PC-9 (cell line): Measurements from ENCODE around the gene MAP1LC3B2. TPM values are rescaled to one million over a fixed set of nuclear protein-coding genes. Genes with fewer than 3 reads are reported as not detected.
"Not testable (repeated sequence)": the region's sequence is repeated elsewhere in the genome, so short reads cannot be mapped to it uniquely, and the experiment has no call there.

Source experiments
- BruUV-seq: library from RNA; stranded (reverse); fragments of 400-500 nt; replicated peaks from 2 replicates; lab custom pipeline; 2021; lab: Mats Ljungman, UMichigan
- CTCF ChIA-PET: fragments of 300-600 bp; sonication (Branson Sonifier 250); formaldehyde crosslinking; loops from one replicate; lab custom pipeline; 2022; ENCODE audit warnings: antibody characterized with exemption; lab: Charles Lee
- POLR2A ChIA-PET: fragments of 300-600 bp; sonication (Branson Sonifier 250); formaldehyde crosslinking; loops from one replicate; lab custom pipeline; 2022; ENCODE audit warnings: antibody characterized with exemption; ENCODE audit not compliant: unreplicated experiment; lab: Charles Lee
- DNase-seq, 2 experiments: peaks; one replicate each; pipeline versions ENCODE4 v3.0.0 to v3.0.0-alpha.2; 2015 to 2022; ENCODE audit warnings: mixed read lengths in 1 of 2
- H2AFZ ChIP-seq: fragments of 200-600 bp; sonication (generic); 2 replicates; pipeline ENCODE4 v1.8.1; 2017; ENCODE audit warnings: antibody characterized with exemption
- H3F3A ChIP-seq: fragments of 200-600 bp; sonication (generic); 2 replicates; pipeline ENCODE4 v1.8.1; 2017; ENCODE audit warnings: antibody characterized with exemption, mild to moderate bottlenecking, low read depth; ENCODE audit not compliant: insufficient read depth
- H3K27ac ChIP-seq: fragments of 200-600 bp; sonication (generic); 2 replicates; pipeline ENCODE4 v1.6.1; 2016; ENCODE audit warnings: mixed run types
- H3K27me3 ChIP-seq: fragments of 200-600 bp; sonication (generic); 2 replicates; pipeline ENCODE4 v1.6.1; 2016; ENCODE audit warnings: low read depth, mixed run types; ENCODE audit not compliant: insufficient read depth
- H3K36me3 ChIP-seq: fragments of 200-600 bp; sonication (generic); 2 replicates; pipeline ENCODE4 v1.6.1; 2016; ENCODE audit warnings: low read depth, mixed run types
- H3K4me1 ChIP-seq: fragments of 200-600 bp; sonication (generic); replicated peaks from 2 replicates; pipeline ENCODE4 v1.6.1; 2016; ENCODE audit warnings: mixed run types; ENCODE audit not compliant: insufficient read depth
- H3K4me2 ChIP-seq: fragments of 200-600 bp; sonication (generic); 2 replicates; pipeline ENCODE4 v1.6.1; 2017; ENCODE audit warnings: mixed run types
- H3K4me3 ChIP-seq: fragments of 200-600 bp; sonication (generic); 2 replicates; pipeline ENCODE4 v1.6.1; 2016; ENCODE audit warnings: mixed run types
- H3K79me2 ChIP-seq: fragments of 200-600 bp; sonication (generic); 2 replicates; pipeline ENCODE4 v1.6.1; 2017; ENCODE audit warnings: low read depth, mixed run types
- H3K9me2 ChIP-seq: fragments of 200-600 bp; sonication (generic); 2 replicates; pipeline ENCODE4 v1.8.1; 2017; ENCODE audit warnings: mild to moderate bottlenecking; ENCODE audit not compliant: insufficient read depth
- H3K9me3 ChIP-seq: fragments of 200-600 bp; sonication (generic); 2 replicates; pipeline ENCODE4 v1.8.1; 2016; ENCODE audit warnings: low read depth; ENCODE audit not compliant: insufficient read depth
- H4K20me1 ChIP-seq: fragments of 200-600 bp; sonication (generic); 2 replicates; pipeline ENCODE4 v1.8.1; 2017; ENCODE audit not compliant: insufficient read depth
- CTCF ChIP-seq: fragments of 200-600 bp; sonication (generic); conservative IDR thresholded peaks from 2 replicates; pipeline ENCODE4 v1.6.1; 2017; ENCODE audit warnings: mixed run types, antibody characterized with exemption, mild to moderate bottlenecking, moderate library complexity
- EZH2 ChIP-seq: fragments of 200-600 bp; sonication (generic); IDR thresholded peaks from 2 replicates; pipeline ENCODE4 v1.8.0; 2017; ENCODE audit warnings: antibody characterized with exemption, low read depth
- intact Hi-C: fragments of 100-400 bp; cut with micrococcal nuclease; formaldehyde crosslinking; loops from one replicate; pipeline ENCODE4 v1.10.0; 2022; ENCODE audit not compliant: unreplicated experiment
- total RNA-seq: library from RNA; stranded (reverse); gene quantifications from 2 replicates; pipeline ENCODE4 v1.2.3, GENCODE V29; 2021

Gene MAP1LC3B2
- total RNA-seq, 1 experiment from 2014 or later = 1.4 TPM

DNA sequence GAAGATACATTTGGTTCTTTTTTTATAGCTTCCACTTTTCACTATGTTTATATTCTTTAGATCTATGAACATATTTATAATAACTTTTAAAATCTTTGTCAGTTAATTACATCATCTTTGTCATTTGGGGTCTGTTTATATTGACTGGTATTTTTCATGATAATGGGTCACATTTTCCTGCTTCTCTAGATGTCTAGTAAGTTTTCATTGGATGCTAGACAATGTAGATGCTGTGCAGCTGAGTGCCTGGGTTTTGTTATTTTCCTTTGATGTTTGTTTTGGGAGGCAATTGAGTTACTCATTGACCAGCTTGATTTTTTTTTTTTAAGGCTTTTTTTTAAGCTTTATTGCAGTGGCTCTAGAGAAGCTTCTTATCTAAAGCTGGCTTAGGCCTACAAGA lies 4.9 kb downstream of the MAP1LC3B2 start:
- no peak overlapping the region for H3K27ac ChIP-seq
- no peak overlapping the region for H3K4me3 ChIP-seq
- intact Hi-C loops = no loop called here
- H3K36me3 ChIP-seq = no peaks in the 10 kb centered on the region
- H3K4me2 ChIP-seq = no peak overlapping the region
- H3K79me2 ChIP-seq = no peaks in the 10 kb centered on the region
- no peak for DNase-seq
- BruUV-seq = no TSS peak
- H2AFZ ChIP-seq = no peak overlapping the region
- CTCF ChIA-PET = no interaction called here
- H3K9me2 ChIP-seq = no peaks in the 10 kb centered on the region
- no peak for TF ChIP-seq EZH2
- POLR2A ChIA-PET = no interaction called here
- H3K4me1 ChIP-seq = peaks cover 15% of the 10 kb centered on the region
- no peaks in the 10 kb centered on the region for H4K20me1 ChIP-seq
- no peaks in the 10 kb centered on the region for H3K27me3 ChIP-seq
- H3K9me3 ChIP-seq = no peaks in the 10 kb centered on the region; the same call in 1 of the 2 replicates
- H3F3A ChIP-seq = peaks cover 9% of the 10 kb centered on the region

DNA sequence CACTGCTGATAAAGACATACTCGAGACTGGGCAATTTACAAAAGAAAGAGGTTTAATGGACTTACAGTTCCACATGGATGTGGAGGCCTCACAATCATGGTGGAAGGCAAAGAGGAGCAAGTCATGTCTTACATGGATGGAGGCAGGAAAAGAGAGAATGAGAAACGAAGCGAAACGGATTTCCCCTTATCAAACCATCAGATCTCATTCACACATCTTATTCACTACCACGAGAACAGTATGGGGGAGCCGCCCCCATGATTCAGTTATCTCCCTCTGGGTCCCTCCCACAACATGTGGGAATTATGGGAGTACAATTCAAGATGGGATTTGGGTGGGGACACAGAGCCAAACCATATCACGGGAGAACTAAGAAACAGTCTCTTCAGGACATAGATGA lies 6.0 kb downstream of the MAP1LC3B2 start:
- H3K27ac ChIP-seq, H3K27me3 ChIP-seq, H4K20me1 ChIP-seq, intact Hi-C loops, H2AFZ ChIP-seq, H3K36me3 ChIP-seq, H3K79me2 ChIP-seq, H3K9me3 ChIP-seq, H3K9me2 ChIP-seq, H3K4me1 ChIP-seq, H3K4me3 ChIP-seq, H3F3A ChIP-seq, BruUV-seq, CTCF ChIA-PET, DNase-seq, POLR2A ChIA-PET, H3K4me2 ChIP-seq: not testable (repeated sequence)

DNA sequence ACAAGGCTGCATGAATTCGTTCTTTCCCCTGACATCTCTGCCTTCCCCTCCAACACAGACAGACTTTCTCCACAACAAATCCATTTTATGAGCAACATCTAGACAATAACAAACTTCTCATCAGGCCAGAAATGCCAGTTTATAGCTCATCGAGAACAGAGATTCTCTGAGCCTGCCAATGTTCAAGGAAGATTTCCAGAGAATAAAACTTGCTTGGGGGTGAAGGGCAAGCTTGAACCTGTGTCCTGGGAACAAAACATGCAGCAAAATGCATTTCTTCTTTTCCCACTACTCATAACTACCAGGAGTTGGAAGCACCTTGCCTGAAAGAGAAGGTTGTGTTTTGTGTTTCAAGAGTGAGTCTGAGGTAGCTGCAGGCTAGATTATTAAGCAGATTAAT lies 6.8 kb downstream of the MAP1LC3B2 start:
- Histone ChIP-seq H2AFZ (no peak overlapping the region), H3K27me3 (no peaks in the 10 kb centered on the region), H3K4me1 (no peaks in the 10 kb centered on the region), H4K20me1 (no peaks in the 10 kb centered on the region), H3F3A (no peaks in the 10 kb centered on the region), H3K79me2 (no peaks in the 10 kb centered on the region), H3K9me2 (no peaks in the 10 kb centered on the region), H3K27ac (no peak overlapping the region), H3K36me3 (no peaks in the 10 kb centered on the region), H3K4me2 (no peak overlapping the region), H3K9me3 (no peaks in the 10 kb centered on the region; the same call in 1 of the 2 replicates), H3K4me3 (no peak overlapping the region)
- TF ChIP-seq CTCF (no peak), EZH2 (no peak)
- BruUV-seq = no TSS peak
- ChIA-PET POLR2A (no interaction called here), CTCF (no interaction called here)
- intact Hi-C loops = no loop called here
- no peak for DNase-seq

GRCh38 chr12:116568203-116568602 lies 9.0 kb downstream of the MAP1LC3B2 start:
- ChIA-PET CTCF (interaction anchor here (0.6 kb wide), 1 partner anchor 146 kb away, joined by 3 read pairs; no protein-coding TSS in a partner anchor), POLR2A (no interaction called here)
- Histone ChIP-seq H3K9me3 (no peaks in the 10 kb centered on the region; the same call in 1 of the 2 replicates), H4K20me1 (no peaks in the 10 kb centered on the region), H3K27ac (no peak overlapping the region), H3K9me2 (no peaks in the 10 kb centered on the region), H3K79me2 (no peaks in the 10 kb centered on the region), H3K4me3 (no peak overlapping the region), H3K4me1 (no peaks in the 10 kb centered on the region), H3K27me3 (no peaks in the 10 kb centered on the region), H2AFZ (no peak overlapping the region), H3K36me3 (no peaks in the 10 kb centered on the region), H3K4me2 (no peak overlapping the region), H3F3A (no peaks in the 10 kb centered on the region)
- no peak for DNase-seq
- TF ChIP-seq EZH2 (no peak), CTCF (no peak)
- intact Hi-C loops = no loop called here
- BruUV-seq = no TSS peak
